Keratinocyte (primary cell): ENCODE results near the gene TIGIT. TPM values are rescaled to one million over a fixed set of nuclear protein-coding genes. Genes with fewer than 3 reads are reported as not detected.

ENCODE experiments used
- DNase-seq: peaks from one replicate; pipeline ENCODE4 v3.0.0-alpha.2; 2011; ENCODE audit warnings: low read depth, missing footprints, low spot score
- FAIRE-seq: peaks from 2 replicates; lab custom pipeline; 2011; peaks lifted over from hg19 to GRCh38; lab: Jason Lieb, UNC
- H2AFZ ChIP-seq: 2 replicates; pipeline ENCODE4 v1.6.0; 2012; ENCODE audit warnings: low read length, control low read depth, inconsistent platforms; ENCODE audit not compliant: control insufficient read depth
- H3K27ac ChIP-seq: 2 replicates; pipeline ENCODE4 v1.5.1; 2011; ENCODE audit warnings: low read length; ENCODE audit not compliant: control insufficient read depth, insufficient read depth
- H3K27me3 ChIP-seq: 3 replicates; pipeline ENCODE4 v1.6.0; 2011; ENCODE audit warnings: low read length; ENCODE audit not compliant: control insufficient read depth, insufficient read depth; ENCODE audit errors: extremely low read depth
- H3K36me3 ChIP-seq, 2 experiments: 2 replicates in 1 of 2; 3 replicates in 1 of 2; pipeline ENCODE4 v1.5.1; 2011; ENCODE audit warnings: low read length in 2 of 2, mild to moderate bottlenecking in 1 of 2; ENCODE audit not compliant: control insufficient read depth in 2 of 2, insufficient read depth in 2 of 2; ENCODE audit errors: extremely low read depth in 1 of 2
- H3K4me1 ChIP-seq: 3 replicates; pipeline ENCODE4 v1.5.1; 2011; ENCODE audit warnings: low read length; ENCODE audit not compliant: control insufficient read depth, insufficient read depth; ENCODE audit errors: extremely low read depth
- H3K4me2 ChIP-seq: 3 replicates; pipeline ENCODE4 v1.6.0; 2011; ENCODE audit warnings: low read depth, low read length; ENCODE audit not compliant: control insufficient read depth, insufficient read depth; ENCODE audit errors: extremely low read depth
- H3K4me3 ChIP-seq, 3 experiments: fragments of 200-600 bp in 1 of 3; sonication (generic) in 1 of 3; 2 replicates in 2 of 3; 3 replicates in 1 of 3; pipeline ENCODE4 v1.5.1; 2011 to 2016; ENCODE audit warnings: low read length in 3 of 3, mild to moderate bottlenecking in 3 of 3, control low read depth in 2 of 3, inconsistent platforms in 1 of 3, low read depth in 1 of 3, mixed read lengths in 1 of 3, mixed run types in 1 of 3, moderate library complexity in 1 of 3; ENCODE audit not compliant: control insufficient read depth in 2 of 3, insufficient read depth in 2 of 3; ENCODE audit errors: extremely low read depth in 1 of 3
- H3K79me2 ChIP-seq: 2 replicates; pipeline ENCODE4 v1.6.0; 2012; ENCODE audit warnings: low read length; ENCODE audit not compliant: control insufficient read depth, insufficient read depth
- H3K9ac ChIP-seq: 3 replicates; pipeline ENCODE4 v1.6.0; 2011; ENCODE audit warnings: low read length; ENCODE audit not compliant: control insufficient read depth, insufficient read depth; ENCODE audit errors: extremely low read depth
- H3K9me1 ChIP-seq: 3 replicates; pipeline ENCODE4 v1.6.0; 2011; ENCODE audit warnings: low read length; ENCODE audit not compliant: control insufficient read depth, insufficient read depth; ENCODE audit errors: extremely low read depth
- H3K9me3 ChIP-seq: 2 replicates; pipeline ENCODE4 v1.5.1; 2012; ENCODE audit warnings: low read depth, low read length; ENCODE audit not compliant: control insufficient read depth
- H4K20me1 ChIP-seq: 3 replicates; pipeline ENCODE4 v1.6.0; 2011; ENCODE audit warnings: low read length; ENCODE audit not compliant: control insufficient read depth, insufficient read depth; ENCODE audit errors: extremely low read depth
- CTCF ChIP-seq, 3 experiments: IDR thresholded peaks in 1 of 3; conservative IDR thresholded peaks in 1 of 3; optimal IDR thresholded peaks in 1 of 3; 2 replicates in 2 of 3; 3 replicates in 1 of 3; pipeline versions ENCODE3 to v1.5.1; 2011; ENCODE audit warnings: low read length in 3 of 3, mild to moderate bottlenecking in 3 of 3, moderate library complexity in 2 of 3, control low read depth in 1 of 3, inconsistent platforms in 1 of 3; ENCODE audit not compliant: insufficient read depth in 2 of 3; ENCODE audit errors: extremely low read depth in 1 of 3
- EZH2 ChIP-seq: IDR thresholded peaks from one replicate; pipeline ENCODE4 v1.6.1; 2012; ENCODE audit warnings: inconsistent platforms, mild to moderate bottlenecking, low read length, moderate library complexity
- dilution Hi-C: fragments of 300-500 bp; cut with MboI; formaldehyde crosslinking; loops from one replicate; pipeline ENCODE4 v1.7.0; 2020; ENCODE audit warnings: low sequenced_read_pairs; ENCODE audit not compliant: extremely low pct_ligation_motif_present
- polyA plus RNA-seq, 5 experiments: library from polyadenylated mRNA; depleted of rRNA in 3 of 5; stranded (reverse) in 3 of 5; stranded (forward) in 1 of 5; unstranded in 1 of 5; fragments of >200 nt; gene quantifications; 1 replicate in 1 of 5; 2 replicates in 3 of 5; 3 replicates in 1 of 5; pipeline versions ENCODE4 v1.2.1 to v1.2.3, GENCODE V29; 2011 to 2012; ENCODE audit warnings: missing spikeins in 2 of 5, low read depth in 1 of 5, low replicate concordance in 1 of 5

The TIGIT gene
- polyA plus RNA-seq, 1 donor (not counting 4 experiments of a cell fraction or from before 2014, with no cell fraction given): not detected

- no peak overlapping the region for H3K4me3 ChIP-seq
- DNase-seq (no peak), FAIRE-seq (no peak)
- H3K27me3 ChIP-seq: no peaks in the 10 kb centered on the region
- TF ChIP-seq CTCF (optimal IDR thresholded peaks at IDR 0.05 in 1 of 3, IDR thresholded peaks at IDR 0.05 in 1 of 3, conservative IDR thresholded peaks at IDR 0.05 in 1 of 3; ENCODE audit: extremely low read depth in 1 of 3, insufficient read depth in 2 of 3, low read length in 3 of 3) (no peak), EZH2 (no peak)
- no peak overlapping the region for H3K9ac ChIP-seq
- H3K79me2 ChIP-seq: no peaks in the 10 kb centered on the region
- H3K9me1 ChIP-seq: no peaks in the 10 kb centered on the region
- no peaks in the 10 kb centered on the region for H4K20me1 ChIP-seq
- no peaks in the 10 kb centered on the region for H3K4me1 ChIP-seq
- no peaks in the 10 kb centered on the region for H3K9me3 ChIP-seq
- H3K36me3 ChIP-seq: no peaks in the 10 kb centered on the region
- no peak overlapping the region for H2AFZ ChIP-seq
- no peak overlapping the region for H3K4me2 ChIP-seq
- dilution Hi-C loops: no loop called here
- H3K27ac ChIP-seq: no peak overlapping the region
Measured at GRCh38 chr3:114351822-114352145, 58.0 kb downstream of the TIGIT start.

GRCh38 chr3:114355653-114356052 is 61.8 kb downstream of the TIGIT start:
- Histone ChIP-seq H4K20me1 (no peaks in the 10 kb centered on the region), H3K4me1 (no peaks in the 10 kb centered on the region), H3K27me3 (no peaks in the 10 kb centered on the region), H3K9me1 (no peaks in the 10 kb centered on the region), H3K36me3 (no peaks in the 10 kb centered on the region), H3K27ac (no peak overlapping the region), H3K9ac (no peak overlapping the region), H3K4me3 (no peak overlapping the region), H2AFZ (no peak overlapping the region), H3K79me2 (no peaks in the 10 kb centered on the region), H3K4me2 (no peak overlapping the region), H3K9me3 (no peaks in the 10 kb centered on the region)
- dilution Hi-C loops: no loop called here
- no peak for DNase-seq
- FAIRE-seq: no peak
- TF ChIP-seq CTCF (optimal IDR thresholded peaks at IDR 0.05 in 1 of 3, IDR thresholded peaks at IDR 0.05 in 1 of 3, conservative IDR thresholded peaks at IDR 0.05 in 1 of 3; ENCODE audit: extremely low read depth in 1 of 3, insufficient read depth in 2 of 3, low read length in 3 of 3) (no peak), EZH2 (no peak)
